Endothelial cell (in vitro differentiated cells): ENCODE data around the gene SVEP1. TPM values are rescaled to one million over a fixed set of nuclear protein-coding genes. Genes with fewer than 3 reads are reported as not detected.

Source experiments
- DNase-seq: peaks from one replicate; pipeline ENCODE4 v3.0.0; 2021; ENCODE audit warnings: low spot score
- H3K27ac Mint-ChIP-seq: one replicate; pipeline ENCODE4 v1.8.0; 2021; ENCODE audit warnings: mixed read lengths, inconsistent platforms; ENCODE audit not compliant: unreplicated experiment
- H3K27me3 Mint-ChIP-seq: one replicate; pipeline ENCODE4 v1.8.0; 2021; ENCODE audit warnings: mild to moderate bottlenecking, moderate library complexity, mixed read lengths, inconsistent platforms; ENCODE audit not compliant: unreplicated experiment
- H3K36me3 Mint-ChIP-seq: one replicate; pipeline ENCODE4 v1.8.0; 2021; ENCODE audit warnings: mild to moderate bottlenecking, low read depth, mixed read lengths, inconsistent platforms; ENCODE audit not compliant: unreplicated experiment
- H3K4me1 Mint-ChIP-seq: one replicate; pipeline ENCODE4 v1.8.0; 2021; ENCODE audit warnings: mild to moderate bottlenecking, mixed read lengths, inconsistent platforms; ENCODE audit not compliant: unreplicated experiment
- H3K4me3 Mint-ChIP-seq: one replicate; pipeline ENCODE4 v1.8.0; 2021; ENCODE audit warnings: mild to moderate bottlenecking, mixed read lengths, inconsistent platforms; ENCODE audit not compliant: unreplicated experiment
- H3K9me3 Mint-ChIP-seq: one replicate; pipeline ENCODE4 v1.8.0; 2021; ENCODE audit warnings: mixed read lengths, inconsistent platforms; ENCODE audit not compliant: unreplicated experiment
- CTCF ChIP-seq: fragments of 200-600 bp; sonication (generic); IDR thresholded peaks from one replicate; pipeline ENCODE4 v1.5.0; 2021; ENCODE audit warnings: antibody characterized with exemption; ENCODE audit not compliant: unreplicated experiment
- total RNA-seq: library from RNA; stranded (reverse); fragmentation: NEBNext Ultra II Directional; extraction: Animal tissue kit (Norgen Biotek cat#: 25700); gene quantifications from one replicate; pipeline ENCODE4 v1.2.1, GENCODE V29; 2021; ENCODE audit not compliant: unreplicated experiment

Gene SVEP1
- total RNA-seq, 1 donor from 2014 or later: 0.08 TPM

- no peak for TF ChIP-seq CTCF
- H3K27ac Mint-ChIP-seq: no peak overlapping the region
- no peaks in the 10 kb centered on the region for H3K9me3 Mint-ChIP-seq
- no peak overlapping the region for H3K4me3 Mint-ChIP-seq
- H3K27me3 Mint-ChIP-seq: peaks cover 2% of the 10 kb centered on the region
- DNase-seq: no peak
- H3K4me1 Mint-ChIP-seq: peaks cover 2% of the 10 kb centered on the region
- H3K36me3 Mint-ChIP-seq: no peaks in the 10 kb centered on the region
Observed at GRCh38 chr9:110521206-110521605, 58.3 kb downstream of the SVEP1 start.

GRCh38 chr9:110520120-110520701, 59.3 kb downstream of the SVEP1 start:
- H3K36me3 Mint-ChIP-seq: no peaks in the 10 kb centered on the region
- H3K4me1 Mint-ChIP-seq: peaks cover 2% of the 10 kb centered on the region
- H3K9me3 Mint-ChIP-seq: no peaks in the 10 kb centered on the region
- no peak for DNase-seq
- no peak overlapping the region for H3K27ac Mint-ChIP-seq
- no peak overlapping the region for H3K4me3 Mint-ChIP-seq
- H3K27me3 Mint-ChIP-seq: peaks cover 2% of the 10 kb centered on the region
- no peak for TF ChIP-seq CTCF

DNA sequence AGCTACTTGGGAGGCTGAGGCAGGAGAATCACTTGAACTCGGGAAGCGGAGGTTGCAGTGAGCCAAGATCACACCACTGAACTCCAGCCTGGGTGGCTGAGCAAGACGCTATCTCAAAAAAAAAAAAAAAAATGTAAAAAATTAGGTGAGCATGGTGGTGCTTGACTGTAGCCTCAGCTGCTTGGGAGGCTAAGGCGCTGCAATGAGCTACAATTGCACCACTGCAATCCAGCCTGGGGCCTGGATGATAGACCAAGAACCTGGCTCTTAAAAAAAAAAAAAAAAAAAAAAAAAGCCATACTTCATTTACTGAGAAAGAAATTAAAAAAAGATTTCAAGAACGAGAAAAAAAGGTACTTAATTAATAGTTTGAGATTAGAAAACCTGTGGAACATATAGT, 62.1 kb downstream of the SVEP1 start:
- H3K4me3 Mint-ChIP-seq: no peak overlapping the region
- H3K9me3 Mint-ChIP-seq: no peaks in the 10 kb centered on the region
- no peak overlapping the region for H3K27ac Mint-ChIP-seq
- no peaks in the 10 kb centered on the region for H3K36me3 Mint-ChIP-seq
- DNase-seq: no peak
- H3K27me3 Mint-ChIP-seq: peaks cover 2% of the 10 kb centered on the region
- TF ChIP-seq CTCF: no peak
- peaks cover 2% of the 10 kb centered on the region for H3K4me1 Mint-ChIP-seq

DNA sequence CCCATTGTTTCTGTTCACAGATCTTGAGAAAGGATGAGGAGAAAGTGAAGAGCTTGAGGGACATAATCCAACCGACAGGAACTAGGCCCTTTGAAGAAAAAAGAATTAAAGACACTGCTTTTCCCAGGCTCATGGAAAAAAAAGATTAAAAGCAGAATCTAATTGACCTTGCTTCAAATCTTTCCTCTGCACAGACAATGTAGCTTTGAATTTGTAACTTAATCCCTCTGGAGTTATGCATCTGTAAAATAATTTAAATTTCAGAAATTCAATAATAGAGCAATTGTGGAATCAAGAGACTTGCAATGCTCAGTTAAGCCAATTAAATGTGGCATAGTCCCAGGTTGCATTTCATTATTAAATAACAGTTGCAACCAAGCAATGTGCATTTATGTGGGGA, 64.6 kb downstream of the SVEP1 start:
- H3K4me3 Mint-ChIP-seq: no peak overlapping the region
- H3K27ac Mint-ChIP-seq: no peak overlapping the region
- peaks cover 4% of the 10 kb centered on the region for H3K27me3 Mint-ChIP-seq
- DNase-seq: no peak
- no peaks in the 10 kb centered on the region for H3K4me1 Mint-ChIP-seq
- no peaks in the 10 kb centered on the region for H3K9me3 Mint-ChIP-seq
- no peak for TF ChIP-seq CTCF
- H3K36me3 Mint-ChIP-seq: no peaks in the 10 kb centered on the region

GRCh38 chr9:110512817-110513216, 66.7 kb downstream of the SVEP1 start:
- Mint-ChIP-seq H3K36me3 (no peaks in the 10 kb centered on the region), H3K27me3 (peaks cover 2% of the 10 kb centered on the region), H3K27ac (no peak overlapping the region), H3K4me1 (no peaks in the 10 kb centered on the region), H3K9me3 (no peaks in the 10 kb centered on the region), H3K4me3 (no peak overlapping the region)
- DNase-seq: no peak
- no peak for TF ChIP-seq CTCF
